Measurements from ENCODE around the gene MYRF. TPM values are rescaled to one million over a fixed set of nuclear protein-coding genes. Genes with fewer than 3 reads are reported as not detected.

The MYRF gene
- total RNA-seq, 1 experiment from 2014 or later: 91.4 TPM

- H3K9me3 Mint-ChIP-seq (ENCODE audit: low read depth, unreplicated experiment): no peaks in the 10 kb centered on the region
- intact Hi-C loops (cut with micrococcal nuclease; ENCODE audit: unreplicated experiment): no loop called here
- no peak for TF ChIP-seq CTCF (IDR thresholded peaks at IDR 0.05; ENCODE audit: unreplicated experiment)
- peaks cover 12% of the 10 kb centered on the region for H3K4me1 Mint-ChIP-seq (ENCODE audit: low read depth, unreplicated experiment)
- BruUV-seq (replicated peaks): no TSS peak
- H3K36me3 Mint-ChIP-seq (ENCODE audit: insufficient read depth, unreplicated experiment): peaks cover 11% of the 10 kb centered on the region
- CTCF ChIA-PET: interaction anchor here (1.1 kb wide), 1 partner anchor 38 kb away, joined by 4 read pairs; no protein-coding TSS in a partner anchor
- H3K27me3 Mint-ChIP-seq (ENCODE audit: unreplicated experiment): no peaks in the 10 kb centered on the region
- no peak for DNase-seq
- H3K27ac Mint-ChIP-seq (ENCODE audit: unreplicated experiment): no peak overlapping the region
- H3K4me3 Mint-ChIP-seq (ENCODE audit: low read depth, unreplicated experiment): no peak overlapping the region
Measured at GRCh38 chr11:61744181-61744580, 8.3 kb upstream of the MYRF start.

- Mint-ChIP-seq H3K4me3 (ENCODE audit: low read depth, unreplicated experiment) (no peak overlapping the region), H3K27me3 (ENCODE audit: unreplicated experiment) (no peaks in the 10 kb centered on the region), H3K27ac (ENCODE audit: unreplicated experiment) (no peak overlapping the region), H3K4me1 (ENCODE audit: low read depth, unreplicated experiment) (peaks cover 12% of the 10 kb centered on the region), H3K9me3 (ENCODE audit: low read depth, unreplicated experiment) (no peaks in the 10 kb centered on the region), H3K36me3 (ENCODE audit: insufficient read depth, unreplicated experiment) (peaks cover 7% of the 10 kb centered on the region)
- CTCF ChIA-PET: interaction anchor here (1.1 kb wide), 1 partner anchor 38 kb away, joined by 4 read pairs; no protein-coding TSS in a partner anchor
- no peak for TF ChIP-seq CTCF (IDR thresholded peaks at IDR 0.05; ENCODE audit: unreplicated experiment)
- no peak for DNase-seq
- intact Hi-C loops (cut with micrococcal nuclease; ENCODE audit: unreplicated experiment): no loop called here
- BruUV-seq (replicated peaks): no TSS peak
Measured at GRCh38 chr11:61744609-61745156, 7.8 kb upstream of the MYRF start.

- no peak for TF ChIP-seq CTCF (IDR thresholded peaks at IDR 0.05; ENCODE audit: unreplicated experiment)
- intact Hi-C loops (cut with micrococcal nuclease; ENCODE audit: unreplicated experiment): loop anchor here (2.0 kb wide), 1 partner anchor 31 kb away; no protein-coding TSS in a partner anchor
- no peaks in the 10 kb centered on the region for H3K27me3 Mint-ChIP-seq (ENCODE audit: unreplicated experiment)
- CTCF ChIA-PET: interaction anchor here (0.7 to 2.2 kb wide), 3 partner anchors 11 to 36 kb away, joined by 3 to 7 read pairs (median 4); no protein-coding TSS in a partner anchor
- no peaks in the 10 kb centered on the region for H3K9me3 Mint-ChIP-seq (ENCODE audit: low read depth, unreplicated experiment)
- no peak for DNase-seq
- H3K27ac Mint-ChIP-seq (ENCODE audit: unreplicated experiment): no peak overlapping the region
- H3K4me3 Mint-ChIP-seq (ENCODE audit: low read depth, unreplicated experiment): no peak overlapping the region
- BruUV-seq (replicated peaks): no TSS peak
- H3K4me1 Mint-ChIP-seq (ENCODE audit: low read depth, unreplicated experiment): peaks cover 16% of the 10 kb centered on the region
- H3K36me3 Mint-ChIP-seq (ENCODE audit: insufficient read depth, unreplicated experiment): peaks cover 9% of the 10 kb centered on the region
Measured at GRCh38 chr11:61745781-61746441, 6.5 kb upstream of the MYRF start.

GRCh38 chr11:61746442-61747191 is 5.8 kb upstream of the MYRF start:
- Mint-ChIP-seq H3K27ac (ENCODE audit: unreplicated experiment) (no peak overlapping the region), H3K27me3 (ENCODE audit: unreplicated experiment) (no peaks in the 10 kb centered on the region), H3K9me3 (ENCODE audit: low read depth, unreplicated experiment) (no peaks in the 10 kb centered on the region), H3K4me3 (ENCODE audit: low read depth, unreplicated experiment) (no peak overlapping the region), H3K36me3 (ENCODE audit: insufficient read depth, unreplicated experiment) (peaks cover 11% of the 10 kb centered on the region), H3K4me1 (ENCODE audit: low read depth, unreplicated experiment) (peaks cover 22% of the 10 kb centered on the region)
- DNase-seq: no peak
- no TSS peak for BruUV-seq (replicated peaks)
- CTCF ChIA-PET: interaction anchor here (0.7 to 2.2 kb wide), 5 partner anchors 11 to 41 kb away, joined by 3 to 45 read pairs (median 7); no protein-coding TSS in a partner anchor
- intact Hi-C loops (cut with micrococcal nuclease; ENCODE audit: unreplicated experiment): loop anchor here (2.0 kb wide), 1 partner anchor 30 kb away; no protein-coding TSS in a partner anchor
- TF ChIP-seq CTCF (IDR thresholded peaks at IDR 0.05; ENCODE audit: unreplicated experiment): no peak
